SK-N-SH (cell line): ENCODE results near the gene GEN1. TPM values are rescaled to one million over a fixed set of nuclear protein-coding genes. Genes with fewer than 3 reads are reported as not detected.
A peak's percentile ranks its signal among the peaks of the same experiment; 100 is the strongest.

Experiments used
- CTCF ChIA-PET: fragments of 300-600, 350-600 bp; formaldehyde crosslinking; extraction: SDS; loops from one replicate; lab custom pipeline; 2021; lab: Yijun Ruan, JAX
- POLR2A ChIA-PET: fragments of 350-600 bp; sonication (Branson Sonifier 250); formaldehyde crosslinking; extraction: SDS; loops from one replicate; lab custom pipeline; 2020; ENCODE audit warnings: antibody characterized with exemption, inconsistent platforms; lab: Yijun Ruan, JAX
- DNase-seq: peaks from one replicate; pipeline ENCODE4 v3.0.0; 2012
- H2AFZ ChIP-seq: fragments of 200-600 bp; sonication (generic); 2 replicates; pipeline ENCODE4 v1.8.1; 2016; ENCODE audit warnings: antibody characterized with exemption, mild to moderate bottlenecking, low read depth
- H3F3A ChIP-seq: fragments of 200-600 bp; sonication (generic); replicated peaks from 2 replicates; pipeline ENCODE3; 2016; ENCODE audit warnings: antibody characterized with exemption, mild to moderate bottlenecking; ENCODE audit not compliant: insufficient read depth
- H3K27ac ChIP-seq, 2 experiments: fragments of 200-500 bp in 1 of 2; fragments of 200-600 bp in 1 of 2; sonication (Bioruptor generic) in 1 of 2; sonication (generic), shearing (Covaris generic) in 1 of 2; 2 replicates each; pipeline versions ENCODE4 v1.5.1 to v1.6.1; 2014 to 2016; ENCODE audit warnings: low read depth in 2 of 2, inconsistent platforms in 1 of 2, low read length in 1 of 2, mild to moderate bottlenecking in 1 of 2, mixed read lengths in 1 of 2
- H3K27me3 ChIP-seq: fragments of 200-600 bp; sonication (generic), shearing (Covaris generic); 2 replicates; pipeline ENCODE4 v1.6.1; 2016; ENCODE audit warnings: mixed run types; ENCODE audit not compliant: insufficient read depth
- H3K36me3 ChIP-seq, 2 experiments: fragments of 200-500 bp in 1 of 2; fragments of 200-600 bp in 1 of 2; sonication (Bioruptor generic) in 1 of 2; sonication (generic) in 1 of 2; replicated peaks in 1 of 2; 2 replicates each; pipeline versions ENCODE3 to v1.5.1; 2014 to 2016; ENCODE audit warnings: low read length in 1 of 2, mild to moderate bottlenecking in 1 of 2; ENCODE audit not compliant: insufficient read depth in 2 of 2, control insufficient read depth in 1 of 2
- H3K4me1 ChIP-seq, 2 experiments: fragments of 200-500 bp in 1 of 2; fragments of 200-600 bp in 1 of 2; sonication (Bioruptor generic) in 1 of 2; sonication (generic), shearing (Covaris generic) in 1 of 2; 2 replicates each; pipeline versions ENCODE4 v1.5.1 to v1.6.1; 2014 to 2016; ENCODE audit warnings: low read depth in 1 of 2, low read length in 1 of 2, mixed run types in 1 of 2; ENCODE audit not compliant: insufficient read depth in 2 of 2, control insufficient read depth in 1 of 2
- H3K4me2 ChIP-seq: fragments of 200-600 bp; sonication (generic), shearing (Covaris generic); 2 replicates; pipeline ENCODE4 v1.6.1; 2017; ENCODE audit warnings: mixed run types
- H3K4me3 ChIP-seq, 2 experiments: fragments of 200-500 bp in 1 of 2; fragments of 200-600 bp in 1 of 2; sonication (Bioruptor generic) in 1 of 2; sonication (generic), shearing (Covaris generic) in 1 of 2; 2 replicates each; pipeline versions ENCODE4 v1.5.1 to v1.8.1; 2014 to 2016; ENCODE audit warnings: low read depth in 2 of 2, inconsistent platforms in 1 of 2, low read length in 1 of 2, mild to moderate bottlenecking in 1 of 2, mixed read lengths in 1 of 2, moderate library complexity in 1 of 2
- H3K79me2 ChIP-seq: fragments of 200-600 bp; sonication (generic); 2 replicates; pipeline ENCODE4 v1.8.1; 2017; ENCODE audit warnings: mild to moderate bottlenecking; ENCODE audit not compliant: insufficient read depth
- H3K9ac ChIP-seq: fragments of 200-600 bp; sonication (generic); 2 replicates; pipeline ENCODE4 v1.6.1; 2017; ENCODE audit warnings: mixed run types
- H3K9me2 ChIP-seq: fragments of 200-600 bp; sonication (generic); 2 replicates; pipeline ENCODE4 v1.6.1; 2017; ENCODE audit warnings: mixed run types
- H3K9me3 ChIP-seq: fragments of 200-600 bp; sonication (generic); 2 replicates; pipeline ENCODE4 v1.6.1; 2017; ENCODE audit warnings: mixed run types, mild to moderate bottlenecking, moderate library complexity
- H4K20me1 ChIP-seq: fragments of 200-600 bp; sonication (generic); 2 replicates; pipeline ENCODE4 v1.6.1; 2017; ENCODE audit warnings: mild to moderate bottlenecking, mixed run types; ENCODE audit not compliant: insufficient read depth
- EP300 ChIP-seq, 2 experiments: IDR thresholded peaks; 2 replicates each; pipeline versions ENCODE4 v1.4.0 to v1.6.1; 2012; ENCODE audit warnings: borderline replicate concordance in 1 of 2, low read depth in 1 of 2, low read length in 1 of 2
- FOXJ3 ChIP-seq: sonication (generic); formaldehyde crosslinking; IDR thresholded peaks from 2 replicates; pipeline ENCODE4 v1.5.1; 2020; ENCODE audit warnings: mild to moderate bottlenecking, missing genetic modification reagents
- GABPA ChIP-seq: IDR thresholded peaks from 2 replicates; pipeline ENCODE4 v1.4.0; 2012; ENCODE audit warnings: low read depth, mild to moderate bottlenecking
- MEF2A ChIP-seq: IDR thresholded peaks from 2 replicates; pipeline ENCODE4 v1.4.0; 2012; ENCODE audit warnings: low read depth, borderline replicate concordance
- MXI1 ChIP-seq: IDR thresholded peaks from 2 replicates; pipeline ENCODE4 v1.6.1; 2012; ENCODE audit warnings: mild to moderate bottlenecking, low read depth, low read length, improper control_type of control experiment
- NFIC ChIP-seq: IDR thresholded peaks from 2 replicates; pipeline ENCODE4 v1.4.0; 2012; ENCODE audit warnings: borderline replicate concordance
- RAD21 ChIP-seq: IDR thresholded peaks from 2 replicates; pipeline ENCODE4 v1.6.1; 2012; ENCODE audit warnings: mild to moderate bottlenecking, low read length
- RCOR1 ChIP-seq: fragments of 150-350 bp; IDR thresholded peaks from 2 replicates; pipeline ENCODE4 v1.6.1; 2017; ENCODE audit warnings: antibody characterized with exemption, low read length
- RFX5 ChIP-seq: IDR thresholded peaks from 2 replicates; pipeline ENCODE4 v1.6.1; 2012; ENCODE audit warnings: mild to moderate bottlenecking, improper control_type of control experiment, low read length
- RXRA ChIP-seq: IDR thresholded peaks from 2 replicates; pipeline ENCODE4 v1.4.0; 2012; ENCODE audit warnings: low read depth, mild to moderate bottlenecking, borderline replicate concordance
- SIN3A ChIP-seq: IDR thresholded peaks from 2 replicates; pipeline ENCODE4 v1.6.1; 2012; ENCODE audit warnings: low read depth, mild to moderate bottlenecking, low read length, moderate library complexity, borderline replicate concordance
- TCF12 ChIP-seq: IDR thresholded peaks from 2 replicates; pipeline ENCODE4 v1.4.0; 2012
- TEAD4 ChIP-seq: IDR thresholded peaks from 2 replicates; pipeline ENCODE4 v1.4.0; 2012; ENCODE audit warnings: mild to moderate bottlenecking, borderline replicate concordance; ENCODE audit not compliant: insufficient read depth
- YY1 ChIP-seq: IDR thresholded peaks from 2 replicates; pipeline ENCODE4 v1.4.0; 2012; ENCODE audit warnings: low read depth, mild to moderate bottlenecking
- WGBS: methylation state at CpG from one replicate; pipeline ENCODE4 v1.1.6; 2017; ENCODE audit warnings: low lambda C conversion rate; 5-methylcytosine and 5-hydroxymethylcytosine counted together
- polyA plus RNA-seq, 3 experiments: library from polyadenylated mRNA; depleted of rRNA; stranded (reverse); fragments of >200 nt; gene quantifications; 2 replicates each; pipeline ENCODE4 v1.2.3, GENCODE V29; 2012
- TF ChIP-seq, protein P1 (sequence below): IDR thresholded peaks from 2 replicates; pipeline ENCODE4 v1.4.0; 2012; ENCODE audit warnings: low read depth, borderline replicate concordance
- TF ChIP-seq, protein P2 (sequence below): IDR thresholded peaks from 2 replicates; pipeline ENCODE4 v1.4.0; 2012; ENCODE audit warnings: low read depth
- TF ChIP-seq, protein P3 (sequence below): IDR thresholded peaks from 2 replicates; pipeline ENCODE4 v1.4.0; 2012; ENCODE audit warnings: low read depth, borderline replicate concordance
- TF ChIP-seq, protein P4 (sequence below): IDR thresholded peaks from 2 replicates; pipeline ENCODE4; 2012

The GEN1 gene
- polyA plus RNA-seq, 1 of the 3 experiments (the other 2 are of a cell fraction): 5.3 TPM

- no peak for DNase-seq
- no peaks in the 10 kb centered on the region for H3K9me3 ChIP-seq
- H3K27me3 ChIP-seq: no peaks in the 10 kb centered on the region
- no peak overlapping the region for H3K9ac ChIP-seq
- H4K20me1 ChIP-seq: no peaks in the 10 kb centered on the region
- ChIA-PET CTCF (interaction anchor here (0.6 to 2.0 kb wide), 4 partner anchors 21 to 396 kb away, joined by 3 to 6 read pairs (median 4); no protein-coding TSS in a partner anchor), POLR2A (no interaction called here)
- H3F3A ChIP-seq: peaks cover 8% of the 10 kb centered on the region
- H2AFZ ChIP-seq: no peak overlapping the region
- H3K9me2 ChIP-seq: no peaks in the 10 kb centered on the region
- peaks cover 39 to 59% of the 10 kb centered on the region in 2 experiments for H3K36me3 ChIP-seq
- H3K4me3 ChIP-seq: no peak overlapping the region
- TF ChIP-seq, protein P1, sequence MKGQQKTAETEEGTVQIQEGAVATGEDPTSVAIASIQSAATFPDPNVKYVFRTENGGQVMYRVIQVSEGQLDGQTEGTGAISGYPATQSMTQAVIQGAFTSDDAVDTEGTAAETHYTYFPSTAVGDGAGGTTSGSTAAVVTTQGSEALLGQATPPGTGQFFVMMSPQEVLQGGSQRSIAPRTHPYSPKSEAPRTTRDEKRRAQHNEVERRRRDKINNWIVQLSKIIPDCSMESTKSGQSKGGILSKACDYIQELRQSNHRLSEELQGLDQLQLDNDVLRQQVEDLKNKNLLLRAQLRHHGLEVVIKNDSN: no peak
- no peak for TF ChIP-seq TEAD4
- TF ChIP-seq, protein P2, sequence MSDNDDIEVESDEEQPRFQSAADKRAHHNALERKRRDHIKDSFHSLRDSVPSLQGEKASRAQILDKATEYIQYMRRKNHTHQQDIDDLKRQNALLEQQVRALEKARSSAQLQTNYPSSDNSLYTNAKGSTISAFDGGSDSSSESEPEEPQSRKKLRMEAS: no peak
- TF ChIP-seq FOXJ3 (CRISPR knock-in tag): no peak
- TF ChIP-seq, all 33 proteins: peak for 0
- H3K79me2 ChIP-seq: no peaks in the 10 kb centered on the region
- WGBS: 92% methylated on average over 1 of the region's 1 CpG
- H3K4me1 ChIP-seq: no peaks in the 10 kb centered on the region
- H3K4me2 ChIP-seq: no peak overlapping the region
- no peak overlapping the region for H3K27ac ChIP-seq
Observed at GRCh38 chr2:17781482-17781881, 27.5 kb downstream of the GEN1 start.

DNA sequence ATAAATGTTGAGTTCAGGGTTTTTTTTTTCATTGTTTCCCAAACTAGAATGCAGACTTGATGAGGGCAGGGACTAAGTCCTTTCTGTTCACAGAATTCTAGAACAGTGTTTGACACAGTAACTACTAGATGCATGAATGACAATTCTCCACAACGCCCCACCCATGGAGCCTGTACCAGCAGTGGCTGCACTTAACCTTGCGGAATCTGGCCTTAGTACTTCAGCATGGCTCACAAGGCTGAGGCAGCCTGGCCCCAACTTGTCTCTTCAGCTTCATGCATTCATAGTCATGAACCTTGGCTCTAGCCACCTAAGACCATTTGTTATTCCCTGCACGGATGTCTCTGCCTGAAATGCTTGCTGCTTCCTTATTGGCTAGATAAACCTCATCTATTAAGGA is 32.8 kb downstream of the GEN1 start:
- peaks cover 3% of the 10 kb centered on the region for H3F3A ChIP-seq
- H3K4me1 ChIP-seq: peaks cover 4 to 22% of the 10 kb centered on the region in 2 experiments; a peak in 2 of 4 replicates
- H3K9me3 ChIP-seq: no peaks in the 10 kb centered on the region
- POLR2A ChIA-PET: no interaction called here
- H3K36me3 ChIP-seq: peaks cover 6 to 19% of the 10 kb centered on the region in 2 experiments
- no peaks in the 10 kb centered on the region for H4K20me1 ChIP-seq
- no peak overlapping the region for H2AFZ ChIP-seq
- no peak overlapping the region for H3K9ac ChIP-seq
- TF ChIP-seq RFX5: no peak
- TF ChIP-seq, all 33 proteins: peak for 0
- CTCF ChIA-PET: interaction anchor here (1.0 to 2.6 kb wide), 5 partner anchors 8 to 116 kb away, joined by 3 to 11 read pairs (median 4); no protein-coding TSS in a partner anchor
- Histone ChIP-seq H3K4me2 (no peak overlapping the region), H3K27me3 (no peaks in the 10 kb centered on the region), H3K27ac (no peak overlapping the region), H3K79me2 (no peaks in the 10 kb centered on the region), H3K4me3 (no peak overlapping the region), H3K9me2 (no peaks in the 10 kb centered on the region)
- 100% methylated on average over 3 of the region's 3 CpGs for WGBS
- DNase-seq: no peak

- H3K27me3 ChIP-seq: no peaks in the 10 kb centered on the region
- no peak overlapping the region for H3K4me2 ChIP-seq
- no peaks in the 10 kb centered on the region for H3K9me2 ChIP-seq
- no peaks in the 10 kb centered on the region for H3F3A ChIP-seq
- H3K4me3 ChIP-seq: no peak overlapping the region; a peak in 1 of 4 replicates
- H4K20me1 ChIP-seq: no peaks in the 10 kb centered on the region
- no peak overlapping the region for H2AFZ ChIP-seq
- POLR2A ChIA-PET: no interaction called here
- no peaks in the 10 kb centered on the region for H3K9me3 ChIP-seq
- H3K36me3 ChIP-seq: no peaks in the 10 kb centered on the region
- CTCF ChIA-PET: interaction anchor here (0.7 to 1.7 kb wide), 3 partner anchors 10 to 1032 kb away, joined by 4 to 6 read pairs (median 5); no protein-coding TSS in a partner anchor
- H3K79me2 ChIP-seq: no peaks in the 10 kb centered on the region
- WGBS: 48% methylated on average over 4 of the region's 4 CpGs
- H3K27ac ChIP-seq: peak overlapping the region in 1 of 2 experiments; percentile 82; a peak in 2 of 4 replicates
- no peak overlapping the region for H3K9ac ChIP-seq
- DNase-seq: peak; percentile 51
- peaks cover 4 to 22% of the 10 kb centered on the region in 2 experiments; a peak in 2 of 4 replicates for H3K4me1 ChIP-seq
- TF ChIP-seq RAD21 (0 out of 2 replicates have a peak, but pooled peaks have one; percentile 3), MEF2A (no peak), MXI1 (peak; percentile 42), TCF12 (no peak), GABPA (no peak), EP300 (IDR thresholded peaks at IDR 0.05; ENCODE audit: borderline replicate concordance in 1 of 2, low read depth in 1 of 2, low read length in 1 of 2) (peak in 1 of 2 experiments; percentile 84; a peak in 2 of 4 replicates), RCOR1 (peak; percentile 55; the same call in 1 of the 2 replicates), YY1 (no peak), RXRA (no peak), TEAD4 (no peak), SIN3A (no peak), NFIC (no peak)
- TF ChIP-seq, protein P3, sequence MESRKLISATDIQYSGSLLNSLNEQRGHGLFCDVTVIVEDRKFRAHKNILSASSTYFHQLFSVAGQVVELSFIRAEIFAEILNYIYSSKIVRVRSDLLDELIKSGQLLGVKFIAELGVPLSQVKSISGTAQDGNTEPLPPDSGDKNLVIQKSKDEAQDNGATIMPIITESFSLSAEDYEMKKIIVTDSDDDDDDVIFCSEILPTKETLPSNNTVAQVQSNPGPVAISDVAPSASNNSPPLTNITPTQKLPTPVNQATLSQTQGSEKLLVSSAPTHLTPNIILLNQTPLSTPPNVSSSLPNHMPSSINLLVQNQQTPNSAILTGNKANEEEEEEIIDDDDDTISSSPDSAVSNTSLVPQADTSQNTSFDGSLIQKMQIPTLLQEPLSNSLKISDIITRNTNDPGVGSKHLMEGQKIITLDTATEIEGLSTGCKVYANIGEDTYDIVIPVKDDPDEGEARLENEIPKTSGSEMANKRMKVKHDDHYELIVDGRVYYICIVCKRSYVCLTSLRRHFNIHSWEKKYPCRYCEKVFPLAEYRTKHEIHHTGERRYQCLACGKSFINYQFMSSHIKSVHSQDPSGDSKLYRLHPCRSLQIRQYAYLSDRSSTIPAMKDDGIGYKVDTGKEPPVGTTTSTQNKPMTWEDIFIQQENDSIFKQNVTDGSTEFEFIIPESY: no peak
- TF ChIP-seq, protein P2: no peak
- TF ChIP-seq, protein P4, sequence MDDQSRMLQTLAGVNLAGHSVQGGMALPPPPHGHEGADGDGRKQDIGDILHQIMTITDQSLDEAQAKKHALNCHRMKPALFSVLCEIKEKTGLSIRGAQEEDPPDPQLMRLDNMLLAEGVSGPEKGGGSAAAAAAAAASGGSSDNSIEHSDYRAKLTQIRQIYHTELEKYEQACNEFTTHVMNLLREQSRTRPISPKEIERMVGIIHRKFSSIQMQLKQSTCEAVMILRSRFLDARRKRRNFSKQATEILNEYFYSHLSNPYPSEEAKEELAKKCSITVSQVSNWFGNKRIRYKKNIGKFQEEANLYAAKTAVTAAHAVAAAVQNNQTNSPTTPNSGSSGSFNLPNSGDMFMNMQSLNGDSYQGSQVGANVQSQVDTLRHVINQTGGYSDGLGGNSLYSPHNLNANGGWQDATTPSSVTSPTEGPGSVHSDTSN: no peak
Observed at GRCh38 chr2:17788773-17789172, 34.8 kb downstream of the GEN1 start.
